GM12874 (cell line): Measurements from ENCODE around the gene ZNF365.

Source experiments
- CTCF ChIP-seq: IDR thresholded peaks from 2 replicates; pipeline ENCODE4 v1.5.1; 2011; ENCODE audit warnings: low read depth, mild to moderate bottlenecking, control low read depth, low read length, moderate library complexity; ENCODE audit not compliant: insufficient read depth

ZNF365 gene

DNA sequence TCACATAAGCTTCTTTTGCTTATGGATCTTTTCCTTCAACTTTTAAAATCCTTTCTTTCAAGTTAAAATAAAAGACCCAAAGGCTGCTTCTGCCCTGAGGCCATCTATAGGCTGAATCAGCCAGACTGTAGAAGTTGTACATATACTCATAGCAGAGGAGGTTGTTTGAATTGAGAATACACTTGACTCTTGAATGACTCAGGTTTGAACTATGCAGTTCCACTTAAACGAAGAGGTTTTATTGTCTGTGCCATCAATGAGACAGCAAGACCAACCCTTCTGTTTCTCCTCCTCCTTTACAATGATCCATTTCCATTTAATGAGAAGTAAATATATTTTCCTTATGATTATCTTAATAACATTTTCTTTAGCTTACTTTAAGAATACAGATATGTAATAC is 5.8 kb downstream of the ZNF365 start:
- TF ChIP-seq CTCF: no peak

- TF ChIP-seq CTCF: no peak
These were observed 7.4 kb downstream of the ZNF365 start for GRCh38 chr10:62381385-62382102.

DNA sequence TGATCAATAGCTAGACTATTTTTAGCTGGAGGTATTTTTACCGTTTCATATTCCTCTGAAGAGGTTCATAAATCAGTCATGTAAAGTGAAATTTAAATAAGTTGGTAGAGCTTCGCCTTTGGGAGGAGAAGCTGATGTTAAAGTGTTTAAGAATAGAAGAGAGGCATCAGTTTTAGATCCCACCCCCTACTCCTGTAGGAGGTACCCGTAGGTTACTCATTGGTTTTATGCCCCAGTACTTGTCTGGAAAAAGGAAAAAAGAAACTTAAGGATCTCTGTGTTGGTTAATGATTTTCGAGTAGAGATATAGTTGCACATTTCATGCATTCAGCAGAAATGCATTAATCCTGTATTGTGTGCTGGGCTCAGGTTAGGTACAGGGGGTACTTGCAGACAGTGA is 8.7 kb downstream of the ZNF365 start:
- no peak for TF ChIP-seq CTCF

DNA sequence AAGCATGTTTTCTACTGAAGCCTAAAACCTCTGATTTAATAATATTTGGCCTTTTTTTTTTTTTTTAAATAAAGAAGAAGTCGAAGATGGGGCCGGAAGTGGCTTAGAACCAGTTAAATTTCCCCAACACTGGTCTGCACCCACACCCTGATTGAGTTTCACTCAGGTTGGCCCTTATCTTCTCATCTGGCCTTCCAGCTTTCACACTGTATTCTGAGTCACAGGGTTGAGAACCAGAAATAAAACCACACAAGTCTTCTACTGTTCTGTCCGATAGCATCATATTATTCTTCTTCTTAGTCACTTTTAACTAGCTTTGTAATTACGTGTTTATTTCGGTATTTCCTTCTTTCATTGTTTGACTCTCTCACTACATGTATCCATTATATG is 9.9 kb downstream of the ZNF365 start:
- no peak for TF ChIP-seq CTCF

GRCh38 chr10:62384447-62385081 is 10.4 kb downstream of the ZNF365 start:
- TF ChIP-seq CTCF: no peak

- TF ChIP-seq CTCF: no peak
These were observed 12.5 kb downstream of the ZNF365 start for GRCh38 chr10:62386356-62387320.

DNA sequence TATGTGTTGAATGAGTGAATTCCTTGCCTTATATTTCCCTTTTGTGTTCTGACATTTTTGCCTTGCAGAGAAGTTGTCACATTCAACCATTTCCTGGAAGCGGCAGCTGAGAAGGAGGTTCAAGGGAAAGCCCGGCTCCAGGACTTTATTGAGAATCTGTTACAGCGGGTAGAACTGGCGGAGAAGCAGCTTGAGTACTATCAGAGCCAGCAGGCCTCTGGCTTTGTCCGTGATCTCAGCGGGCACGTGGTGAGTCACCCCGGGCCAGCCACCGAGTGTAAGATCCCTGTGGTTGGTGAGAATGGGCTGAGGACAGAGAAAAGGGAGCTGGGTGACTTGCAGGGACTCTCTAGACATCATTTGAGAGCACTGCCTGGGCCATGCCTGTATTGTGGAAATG is 14.2 kb downstream of the ZNF365 start:
- TF ChIP-seq CTCF: no peak
